ENCODE results near the gene RPS6KA2. TPM values are rescaled to one million over a fixed set of nuclear protein-coding genes. Genes with fewer than 3 reads are reported as not detected.

RPS6KA2 gene
- polyA plus RNA-seq, 1 donor (not counting 4 experiments of a cell fraction or from before 2014, with no cell fraction given): 8.2 TPM

GRCh38 chr6:166615059-166615770 is 11.8 kb downstream of the RPS6KA2 start:
- H3K36me3 ChIP-seq (ENCODE audit: control insufficient read depth in 2 of 2, extremely low read depth in 1 of 2, insufficient read depth in 2 of 2, low read length in 2 of 2): peaks cover 4 to 8% of the 10 kb centered on the region in 2 experiments
- dilution Hi-C loops (cut with MboI; ENCODE audit: extremely low pct_ligation_motif_present, low sequenced_read_pairs): no loop called here
- H3K9ac ChIP-seq (ENCODE audit: control insufficient read depth, extremely low read depth, insufficient read depth, low read length): no peak overlapping the region
- no peaks in the 10 kb centered on the region for H3K27me3 ChIP-seq (ENCODE audit: control insufficient read depth, extremely low read depth, insufficient read depth, low read length)
- no peak overlapping the region for H3K4me3 ChIP-seq (ENCODE audit: control insufficient read depth in 2 of 3, extremely low read depth in 1 of 3, insufficient read depth in 2 of 3, low read depth in 1 of 3, low read length in 3 of 3)
- DNase-seq (ENCODE audit: low read depth, low spot score): no peak
- peaks cover 17% of the 10 kb centered on the region for H3K4me1 ChIP-seq (ENCODE audit: control insufficient read depth, extremely low read depth, insufficient read depth, low read length)
- no peaks in the 10 kb centered on the region for H3K9me3 ChIP-seq (ENCODE audit: control insufficient read depth, low read depth, low read length)
- H3K79me2 ChIP-seq (ENCODE audit: control insufficient read depth, insufficient read depth, low read length): no peaks in the 10 kb centered on the region
- no peaks in the 10 kb centered on the region for H4K20me1 ChIP-seq (ENCODE audit: control insufficient read depth, extremely low read depth, insufficient read depth, low read length)
- H3K27ac ChIP-seq (ENCODE audit: control insufficient read depth, insufficient read depth, low read length): no peak overlapping the region
- no peak for FAIRE-seq
- H2AFZ ChIP-seq (ENCODE audit: control insufficient read depth, low read length): no peak overlapping the region
- no peak for TF ChIP-seq EZH2 (IDR thresholded peaks at IDR 0.05; ENCODE audit: low read length)
- no peak for TF ChIP-seq CTCF (optimal IDR thresholded peaks at IDR 0.05 in 1 of 3, IDR thresholded peaks at IDR 0.05 in 1 of 3, conservative IDR thresholded peaks at IDR 0.05 in 1 of 3; ENCODE audit: extremely low read depth in 1 of 3, insufficient read depth in 2 of 3, low read length in 3 of 3)
- no peak overlapping the region for H3K4me2 ChIP-seq (ENCODE audit: control insufficient read depth, extremely low read depth, insufficient read depth, low read depth, low read length)
- no peaks in the 10 kb centered on the region for H3K9me1 ChIP-seq (ENCODE audit: control insufficient read depth, extremely low read depth, insufficient read depth, low read length)

GRCh38 chr6:166614589-166614988 is 12.5 kb downstream of the RPS6KA2 start:
- H3K9ac ChIP-seq (ENCODE audit: control insufficient read depth, extremely low read depth, insufficient read depth, low read length): no peak overlapping the region
- no peaks in the 10 kb centered on the region for H3K79me2 ChIP-seq (ENCODE audit: control insufficient read depth, insufficient read depth, low read length)
- H3K9me3 ChIP-seq (ENCODE audit: control insufficient read depth, low read depth, low read length): no peaks in the 10 kb centered on the region
- DNase-seq (ENCODE audit: low read depth, low spot score): no peak
- no peak overlapping the region for H2AFZ ChIP-seq (ENCODE audit: control insufficient read depth, low read length)
- dilution Hi-C loops (cut with MboI; ENCODE audit: extremely low pct_ligation_motif_present, low sequenced_read_pairs): no loop called here
- H3K4me2 ChIP-seq (ENCODE audit: control insufficient read depth, extremely low read depth, insufficient read depth, low read depth, low read length): no peak overlapping the region
- H3K4me1 ChIP-seq (ENCODE audit: control insufficient read depth, extremely low read depth, insufficient read depth, low read length): peaks cover 12% of the 10 kb centered on the region
- H3K27me3 ChIP-seq (ENCODE audit: control insufficient read depth, extremely low read depth, insufficient read depth, low read length): no peaks in the 10 kb centered on the region
- no peak for FAIRE-seq
- H3K9me1 ChIP-seq (ENCODE audit: control insufficient read depth, extremely low read depth, insufficient read depth, low read length): no peaks in the 10 kb centered on the region
- H3K27ac ChIP-seq (ENCODE audit: control insufficient read depth, insufficient read depth, low read length): no peak overlapping the region
- peaks cover 4 to 8% of the 10 kb centered on the region in 2 experiments for H3K36me3 ChIP-seq (ENCODE audit: control insufficient read depth in 2 of 2, extremely low read depth in 1 of 2, insufficient read depth in 2 of 2, low read length in 2 of 2)
- TF ChIP-seq CTCF (optimal IDR thresholded peaks at IDR 0.05 in 1 of 3, IDR thresholded peaks at IDR 0.05 in 1 of 3, conservative IDR thresholded peaks at IDR 0.05 in 1 of 3; ENCODE audit: extremely low read depth in 1 of 3, insufficient read depth in 2 of 3, low read length in 3 of 3) (no peak), EZH2 (IDR thresholded peaks at IDR 0.05; ENCODE audit: low read length) (no peak)
- no peaks in the 10 kb centered on the region for H4K20me1 ChIP-seq (ENCODE audit: control insufficient read depth, extremely low read depth, insufficient read depth, low read length)
- no peak overlapping the region for H3K4me3 ChIP-seq (ENCODE audit: control insufficient read depth in 2 of 3, extremely low read depth in 1 of 3, insufficient read depth in 2 of 3, low read depth in 1 of 3, low read length in 3 of 3)
